Esophagus muscularis mucosa (tissue), 3 donors: ENCODE results near the gene LIPC.

Source experiments
- POLR2A ChIP-seq: fragments of 450-650 bp; IDR thresholded peaks from one replicate; pipeline ENCODE4 v1.6.1; 2017; ENCODE audit warnings: antibody characterized with exemption, moderate library complexity, mild to moderate bottlenecking, low read depth
- TF ChIP-seq, protein P1 (sequence below), 3 experiments: fragments of 200-600 bp in 2 of 3; fragments of 450-650 bp in 1 of 3; sonication (generic) in 2 of 3; IDR thresholded peaks; one replicate each; pipeline ENCODE4 v1.5.1; 2017 to 2019; ENCODE audit warnings: antibody characterized with exemption in 3 of 3, mild to moderate bottlenecking in 2 of 3, moderate library complexity in 1 of 3

DNA sequence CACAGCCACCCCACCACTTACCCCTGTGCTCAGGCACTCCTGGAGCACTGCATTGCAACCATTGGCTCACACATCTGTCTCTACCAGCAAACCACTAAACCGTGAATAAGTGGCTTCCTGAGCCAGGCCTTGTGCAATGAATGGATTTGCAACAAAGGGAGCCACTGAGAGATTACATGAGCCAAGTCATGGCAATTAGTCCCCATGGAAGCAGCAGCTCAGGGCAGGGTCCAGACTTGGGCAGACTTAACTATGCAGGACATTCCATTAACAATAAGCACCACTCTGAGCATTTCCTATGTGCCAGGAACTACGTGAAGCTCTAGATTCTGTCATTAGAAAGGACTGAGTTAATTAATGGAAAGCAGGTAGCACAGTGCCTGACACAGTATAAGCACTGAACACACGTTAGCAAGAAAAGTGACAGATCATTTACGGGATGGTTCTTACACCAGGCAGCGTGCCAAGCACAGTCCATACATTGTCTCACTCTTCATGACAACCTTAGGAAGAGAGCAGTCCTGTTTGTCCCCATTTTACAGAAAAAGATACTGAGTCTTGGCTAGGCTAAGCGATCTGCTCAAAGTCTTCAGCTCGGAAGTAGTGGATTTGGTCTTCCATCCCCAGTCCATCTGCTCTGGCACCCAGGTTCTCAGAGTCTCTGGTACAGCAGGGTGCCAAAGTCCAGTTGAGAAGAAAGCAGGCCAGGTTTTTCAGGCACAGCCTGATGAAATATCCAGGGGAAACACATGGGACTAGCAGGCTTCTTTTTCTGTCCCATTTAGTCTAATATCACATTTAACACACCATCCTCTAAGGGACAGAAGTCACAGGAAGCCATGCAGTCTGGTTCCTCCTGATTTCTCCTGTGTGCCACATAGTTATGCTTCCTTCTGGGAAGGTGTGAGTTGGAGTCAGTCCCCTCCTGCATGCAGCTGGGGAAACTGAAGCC is 44.1 kb downstream of the LIPC start:
- TF ChIP-seq, protein P1, sequence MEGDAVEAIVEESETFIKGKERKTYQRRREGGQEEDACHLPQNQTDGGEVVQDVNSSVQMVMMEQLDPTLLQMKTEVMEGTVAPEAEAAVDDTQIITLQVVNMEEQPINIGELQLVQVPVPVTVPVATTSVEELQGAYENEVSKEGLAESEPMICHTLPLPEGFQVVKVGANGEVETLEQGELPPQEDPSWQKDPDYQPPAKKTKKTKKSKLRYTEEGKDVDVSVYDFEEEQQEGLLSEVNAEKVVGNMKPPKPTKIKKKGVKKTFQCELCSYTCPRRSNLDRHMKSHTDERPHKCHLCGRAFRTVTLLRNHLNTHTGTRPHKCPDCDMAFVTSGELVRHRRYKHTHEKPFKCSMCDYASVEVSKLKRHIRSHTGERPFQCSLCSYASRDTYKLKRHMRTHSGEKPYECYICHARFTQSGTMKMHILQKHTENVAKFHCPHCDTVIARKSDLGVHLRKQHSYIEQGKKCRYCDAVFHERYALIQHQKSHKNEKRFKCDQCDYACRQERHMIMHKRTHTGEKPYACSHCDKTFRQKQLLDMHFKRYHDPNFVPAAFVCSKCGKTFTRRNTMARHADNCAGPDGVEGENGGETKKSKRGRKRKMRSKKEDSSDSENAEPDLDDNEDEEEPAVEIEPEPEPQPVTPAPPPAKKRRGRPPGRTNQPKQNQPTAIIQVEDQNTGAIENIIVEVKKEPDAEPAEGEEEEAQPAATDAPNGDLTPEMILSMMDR (IDR thresholded peaks at IDR 0.05), result no peak
- TF ChIP-seq POLR2A, result no peak
